Osteoblast (primary cell): ENCODE measurements around the gene SVEP1. TPM values are rescaled to one million over a fixed set of nuclear protein-coding genes. Genes with fewer than 3 reads are reported as not detected.

Source experiments
- DNase-seq: peaks from one replicate; pipeline ENCODE4 v3.0.0; 2011; ENCODE audit warnings: low spot score, mixed read lengths; ENCODE audit not compliant: insufficient read length; ENCODE audit errors: missing footprints
- H2AFZ ChIP-seq: 2 replicates; pipeline ENCODE4 v1.6.0; 2011; ENCODE audit warnings: mild to moderate bottlenecking, low read length
- H3K27ac ChIP-seq: 2 replicates; pipeline ENCODE4 v1.5.1; 2011; ENCODE audit warnings: mild to moderate bottlenecking, low read depth, low read length, moderate library complexity
- H3K27me3 ChIP-seq: 2 replicates; pipeline ENCODE4 v1.6.0; 2012; ENCODE audit warnings: mild to moderate bottlenecking, control low read depth, inconsistent platforms, low read length, moderate library complexity; ENCODE audit not compliant: insufficient read depth
- H3K36me3 ChIP-seq: 2 replicates; pipeline ENCODE4 v1.5.1; 2011; ENCODE audit warnings: mild to moderate bottlenecking, low read length, control low read depth, moderate library complexity; ENCODE audit not compliant: insufficient read depth
- H3K4me1 ChIP-seq: 2 replicates; pipeline ENCODE4 v1.5.1; 2011; ENCODE audit warnings: mild to moderate bottlenecking, low read length, control low read depth, moderate library complexity; ENCODE audit not compliant: insufficient read depth
- H3K4me2 ChIP-seq: 2 replicates; pipeline ENCODE4 v1.6.0; 2011; ENCODE audit warnings: mild to moderate bottlenecking, low read length; ENCODE audit not compliant: insufficient read depth
- H3K4me3 ChIP-seq: fragments of 200-600 bp; sonication (generic); 3 replicates; pipeline ENCODE4 v1.5.1; 2012; ENCODE audit warnings: mild to moderate bottlenecking, low read length, inconsistent platforms; ENCODE audit not compliant: insufficient read depth
- H3K79me2 ChIP-seq: 2 replicates; pipeline ENCODE4 v1.6.0; 2012; ENCODE audit warnings: mild to moderate bottlenecking, low read length, control low read depth, inconsistent platforms; ENCODE audit not compliant: insufficient read depth
- H3K9me3 ChIP-seq: 2 replicates; pipeline ENCODE4 v1.5.1; 2011; ENCODE audit warnings: low read depth, low read length, control low read depth
- H4K20me1 ChIP-seq: 2 replicates; pipeline ENCODE4 v1.6.0; 2012; ENCODE audit warnings: mild to moderate bottlenecking, low read length, control low read depth; ENCODE audit not compliant: insufficient read depth
- CTCF ChIP-seq: IDR thresholded peaks from 2 replicates; pipeline ENCODE4 v1.5.1; 2011; ENCODE audit warnings: mild to moderate bottlenecking, low read depth, low read length, moderate library complexity; ENCODE audit errors: extremely low read depth
- total RNA-seq: library from RNA; depleted of rRNA; stranded (reverse); fragments of >200 nt; gene quantifications from 2 replicates; pipeline ENCODE4 v1.2.3, GENCODE V29; 2012

Gene SVEP1
- total RNA-seq, 1 donor, result 37.6 TPM

- no peak overlapping the region for H3K4me2 ChIP-seq
- H3K4me3 ChIP-seq, result no peak overlapping the region
- H3K9me3 ChIP-seq, result no peaks in the 10 kb centered on the region
- peaks cover 14% of the 10 kb centered on the region for H3K4me1 ChIP-seq
- peak overlapping the region; percentile 44 for H3K27ac ChIP-seq
- no peak for TF ChIP-seq CTCF
- no peaks in the 10 kb centered on the region for H3K27me3 ChIP-seq
- H3K79me2 ChIP-seq, result no peaks in the 10 kb centered on the region
- no peaks in the 10 kb centered on the region for H3K36me3 ChIP-seq
- no peaks in the 10 kb centered on the region for H4K20me1 ChIP-seq
- DNase-seq, result no peak
- no peak overlapping the region for H2AFZ ChIP-seq
Observed at GRCh38 chr9:110338143-110338542, 241.4 kb downstream of the SVEP1 start.

GRCh38 chr9:110337727-110338126, 241.8 kb downstream of the SVEP1 start, which contains the start of gene TXNDC8:
Gene TXNDC8, minus strand, starts transcription at chr9:110337863.
- H3K4me3 ChIP-seq, result no peak within 1 kb of the TSS
- no peaks in the 10 kb centered on the region for H3K27me3 ChIP-seq
- H3K4me1 ChIP-seq, result peaks cover 14% of the 10 kb centered on the region
- no peaks in the 10 kb centered on the region for H3K36me3 ChIP-seq
- H3K27ac ChIP-seq, result peak within 1 kb of the TSS; percentile 44
- no peaks in the 10 kb centered on the region for H3K9me3 ChIP-seq
- no peak for TF ChIP-seq CTCF
- no peaks in the 10 kb centered on the region for H3K79me2 ChIP-seq
- DNase-seq, result peak; percentile 68
- H4K20me1 ChIP-seq, result no peaks in the 10 kb centered on the region
- H2AFZ ChIP-seq, result no peak within 1 kb of the TSS
- H3K4me2 ChIP-seq, result no peak within 1 kb of the TSS

- Histone ChIP-seq H3K27me3 (no peaks in the 10 kb centered on the region), H3K79me2 (no peaks in the 10 kb centered on the region), H2AFZ (no peak overlapping the region), H3K36me3 (no peaks in the 10 kb centered on the region), H3K4me2 (no peak overlapping the region), H3K4me3 (no peak overlapping the region), H3K4me1 (peaks cover 14% of the 10 kb centered on the region), H3K9me3 (no peaks in the 10 kb centered on the region), H3K27ac (no peak overlapping the region), H4K20me1 (no peaks in the 10 kb centered on the region)
- no peak for TF ChIP-seq CTCF
- no peak for DNase-seq
Observed at GRCh38 chr9:110336363-110336762, 243.2 kb downstream of the SVEP1 start.

GRCh38 chr9:110334871-110335270, 244.7 kb downstream of the SVEP1 start:
- Histone ChIP-seq H4K20me1 (no peaks in the 10 kb centered on the region), H2AFZ (no peak overlapping the region), H3K79me2 (no peaks in the 10 kb centered on the region), H3K27me3 (no peaks in the 10 kb centered on the region), H3K27ac (no peak overlapping the region), H3K4me3 (no peak overlapping the region), H3K4me1 (peaks cover 14% of the 10 kb centered on the region), H3K9me3 (no peaks in the 10 kb centered on the region), H3K4me2 (no peak overlapping the region), H3K36me3 (no peaks in the 10 kb centered on the region)
- no peak for TF ChIP-seq CTCF
- DNase-seq, result no peak
